ENCODE measurements around the gene ERN2. TPM values are rescaled to one million over a fixed set of nuclear protein-coding genes. Genes with fewer than 3 reads are reported as not detected.

Gene ERN2
- total and polyA plus RNA-seq, 2 donors (not counting 1 experiment from before 2014, with no cell fraction given) = 0.83 TPM; not detected in 1

- H3K9ac ChIP-seq (ENCODE audit: insufficient read depth, low read length) = no peak overlapping the region
- no peaks in the 10 kb centered on the region for H3K79me2 ChIP-seq (ENCODE audit: control insufficient read depth, insufficient read depth, low read length)
- H2AFZ ChIP-seq (ENCODE audit: low read length) = no peak overlapping the region
- H3K9me3 ChIP-seq (ENCODE audit: control insufficient read depth, insufficient read depth, low read depth, low read length) = no peaks in the 10 kb centered on the region
- H3K4me3 ChIP-seq (replicated peaks in 1 of 4; ENCODE audit: control extremely low read depth in 1 of 4, insufficient read depth in 1 of 4, low read depth in 3 of 4, low read length in 4 of 4) = no peak overlapping the region
- no peaks in the 10 kb centered on the region for H4K20me1 ChIP-seq (ENCODE audit: control insufficient read depth, extremely low read depth, insufficient read depth, low read length)
- peak in 1 of 2 donors; percentile 95 for DNase-seq (ENCODE audit: low read depth in 2 of 2)
- peaks cover 10% of the 10 kb centered on the region for H3K36me3 ChIP-seq (ENCODE audit: control insufficient read depth, insufficient read depth, low read length)
- peak overlapping the region; percentile 71 for H3K27ac ChIP-seq (ENCODE audit: insufficient read depth, low read length)
- H3K4me1 ChIP-seq (ENCODE audit: control insufficient read depth, extremely low read depth, insufficient read depth, low read length) = peaks cover 17% of the 10 kb centered on the region
- no peak overlapping the region for H3K4me2 ChIP-seq (ENCODE audit: extremely low read depth, insufficient read depth, low read length)
- no peaks in the 10 kb centered on the region for H3K27me3 ChIP-seq (ENCODE audit: control insufficient read depth, insufficient read depth, low read length)
- no peak for TF ChIP-seq EZH2 (IDR thresholded peaks at IDR 0.05; ENCODE audit: low read length, missing control alignments)
- TF ChIP-seq CTCF (conservative IDR thresholded peaks at IDR 0.05 in 1 of 2, IDR thresholded peaks at IDR 0.05 in 1 of 2; ENCODE audit: low read depth in 1 of 2, low read length in 2 of 2) = no peak
These were observed 44.8 kb downstream of the ERN2 start for GRCh38 chr16:23668225-23668624.

- no peak overlapping the region for H3K4me3 ChIP-seq (replicated peaks in 1 of 4; ENCODE audit: control extremely low read depth in 1 of 4, insufficient read depth in 1 of 4, low read depth in 3 of 4, low read length in 4 of 4)
- no peaks in the 10 kb centered on the region for H4K20me1 ChIP-seq (ENCODE audit: control insufficient read depth, extremely low read depth, insufficient read depth, low read length)
- H3K4me2 ChIP-seq (ENCODE audit: extremely low read depth, insufficient read depth, low read length) = no peak overlapping the region
- DNase-seq (ENCODE audit: low read depth in 2 of 2) = no peak
- no peaks in the 10 kb centered on the region for H3K9me3 ChIP-seq (ENCODE audit: control insufficient read depth, insufficient read depth, low read depth, low read length)
- H3K27ac ChIP-seq (ENCODE audit: insufficient read depth, low read length) = no peak overlapping the region
- H3K4me1 ChIP-seq (ENCODE audit: control insufficient read depth, extremely low read depth, insufficient read depth, low read length) = peaks cover 17% of the 10 kb centered on the region
- no peaks in the 10 kb centered on the region for H3K79me2 ChIP-seq (ENCODE audit: control insufficient read depth, insufficient read depth, low read length)
- H2AFZ ChIP-seq (ENCODE audit: low read length) = no peak overlapping the region
- H3K27me3 ChIP-seq (ENCODE audit: control insufficient read depth, insufficient read depth, low read length) = no peaks in the 10 kb centered on the region
- peaks cover 13% of the 10 kb centered on the region for H3K36me3 ChIP-seq (ENCODE audit: control insufficient read depth, insufficient read depth, low read length)
- no peak overlapping the region for H3K9ac ChIP-seq (ENCODE audit: insufficient read depth, low read length)
- no peak for TF ChIP-seq CTCF (conservative IDR thresholded peaks at IDR 0.05 in 1 of 2, IDR thresholded peaks at IDR 0.05 in 1 of 2; ENCODE audit: low read depth in 1 of 2, low read length in 2 of 2)
- TF ChIP-seq EZH2 (IDR thresholded peaks at IDR 0.05; ENCODE audit: low read length, missing control alignments) = no peak
These were observed 45.7 kb downstream of the ERN2 start for GRCh38 chr16:23667355-23667659.

GRCh38 chr16:23666571-23667354, 46.3 kb downstream of the ERN2 start:
- no peaks in the 10 kb centered on the region for H3K9me3 ChIP-seq (ENCODE audit: control insufficient read depth, insufficient read depth, low read depth, low read length)
- TF ChIP-seq EZH2 (IDR thresholded peaks at IDR 0.05; ENCODE audit: low read length, missing control alignments) (no peak), CTCF (conservative IDR thresholded peaks at IDR 0.05 in 1 of 2, IDR thresholded peaks at IDR 0.05 in 1 of 2; ENCODE audit: low read depth in 1 of 2, low read length in 2 of 2) (no peak)
- H4K20me1 ChIP-seq (ENCODE audit: control insufficient read depth, extremely low read depth, insufficient read depth, low read length) = no peaks in the 10 kb centered on the region
- H3K9ac ChIP-seq (ENCODE audit: insufficient read depth, low read length) = no peak overlapping the region
- no peak for DNase-seq (ENCODE audit: low read depth in 2 of 2)
- peaks cover 17% of the 10 kb centered on the region for H3K4me1 ChIP-seq (ENCODE audit: control insufficient read depth, extremely low read depth, insufficient read depth, low read length)
- no peak overlapping the region for H2AFZ ChIP-seq (ENCODE audit: low read length)
- no peaks in the 10 kb centered on the region for H3K27me3 ChIP-seq (ENCODE audit: control insufficient read depth, insufficient read depth, low read length)
- no peak overlapping the region for H3K4me2 ChIP-seq (ENCODE audit: extremely low read depth, insufficient read depth, low read length)
- H3K27ac ChIP-seq (ENCODE audit: insufficient read depth, low read length) = no peak overlapping the region
- peaks cover 15% of the 10 kb centered on the region for H3K36me3 ChIP-seq (ENCODE audit: control insufficient read depth, insufficient read depth, low read length)
- H3K79me2 ChIP-seq (ENCODE audit: control insufficient read depth, insufficient read depth, low read length) = no peaks in the 10 kb centered on the region
- H3K4me3 ChIP-seq (replicated peaks in 1 of 4; ENCODE audit: control extremely low read depth in 1 of 4, insufficient read depth in 1 of 4, low read depth in 3 of 4, low read length in 4 of 4) = no peak overlapping the region

All from fibroblast of lung (primary cell).